H4 (cell line): Measurements from ENCODE around the gene HS6ST3. TPM values are rescaled to one million over a fixed set of nuclear protein-coding genes. Genes with fewer than 3 reads are reported as not detected.

Source experiments
- DNase-seq: peaks from one replicate; pipeline ENCODE4 v3.0.0-alpha.2; 2015; ENCODE audit warnings: low spot score
- total RNA-seq: library from RNA; depleted of rRNA; stranded (reverse); fragments of >200 nt; shearing (Covaris generic); gene quantifications from 2 replicates; pipeline ENCODE4 v1.2.3, GENCODE V29; 2014

HS6ST3 gene
- total RNA-seq, 1 experiment from 2014 or later, result 1.6 TPM

DNA sequence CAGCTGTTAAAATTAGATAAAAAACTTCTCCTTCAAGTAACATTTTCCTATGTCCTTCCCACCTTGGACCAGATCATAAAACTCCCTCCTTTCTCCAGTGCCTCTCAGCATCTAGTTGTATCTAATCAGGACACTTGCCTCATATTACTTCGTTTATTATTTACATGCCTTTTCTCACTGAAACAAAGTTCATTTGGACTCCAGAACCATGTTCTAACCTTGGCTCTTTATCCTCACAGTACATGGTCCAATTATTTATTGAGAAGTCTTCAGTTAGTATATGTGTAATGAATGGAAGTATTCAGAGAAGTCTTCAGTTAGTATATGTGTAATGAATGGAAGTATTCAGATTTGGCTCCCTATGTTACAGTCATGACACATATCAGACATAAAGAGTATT lies 561.7 kb downstream of the HS6ST3 start:
- DNase-seq, result no peak

DNA sequence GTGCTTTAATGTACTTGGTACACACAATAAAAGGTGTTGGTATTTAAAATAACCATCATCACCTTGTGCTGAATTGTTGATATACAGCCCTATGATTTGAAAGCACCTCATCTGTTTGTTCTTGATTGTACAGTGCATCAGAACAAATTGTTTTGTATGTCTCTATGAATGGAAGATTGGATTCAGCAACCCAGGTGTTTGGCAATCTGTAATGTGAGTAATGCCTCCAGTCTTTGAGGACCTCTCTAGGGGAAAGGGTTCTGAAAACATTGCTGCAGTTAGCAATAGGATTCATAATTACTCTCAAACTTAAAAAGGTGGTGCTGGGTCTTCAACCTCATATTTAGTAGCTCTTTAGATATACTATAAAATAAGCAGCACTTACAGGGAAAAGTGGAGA lies 562.6 kb downstream of the HS6ST3 start:
- no peak for DNase-seq

DNA sequence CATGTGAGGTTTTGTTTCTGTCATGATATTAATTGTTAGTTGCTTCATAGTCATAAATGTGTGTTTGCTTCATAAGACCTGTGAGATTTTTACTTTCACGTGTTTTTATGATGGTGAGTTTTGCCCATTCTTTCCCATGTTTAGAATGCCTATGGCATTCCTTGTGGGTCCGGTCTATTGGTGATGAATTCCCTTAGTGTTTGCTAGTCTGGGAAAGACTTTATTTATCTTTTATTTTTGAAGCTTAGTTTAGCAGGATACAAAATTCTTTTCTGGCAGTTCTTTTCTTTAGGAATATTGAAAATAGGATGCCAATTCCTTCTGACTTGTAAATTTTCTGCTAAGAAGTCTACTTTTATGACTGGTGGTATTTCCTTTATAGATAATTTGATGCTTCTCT lies 571.7 kb downstream of the HS6ST3 start:
- no peak for DNase-seq

DNA sequence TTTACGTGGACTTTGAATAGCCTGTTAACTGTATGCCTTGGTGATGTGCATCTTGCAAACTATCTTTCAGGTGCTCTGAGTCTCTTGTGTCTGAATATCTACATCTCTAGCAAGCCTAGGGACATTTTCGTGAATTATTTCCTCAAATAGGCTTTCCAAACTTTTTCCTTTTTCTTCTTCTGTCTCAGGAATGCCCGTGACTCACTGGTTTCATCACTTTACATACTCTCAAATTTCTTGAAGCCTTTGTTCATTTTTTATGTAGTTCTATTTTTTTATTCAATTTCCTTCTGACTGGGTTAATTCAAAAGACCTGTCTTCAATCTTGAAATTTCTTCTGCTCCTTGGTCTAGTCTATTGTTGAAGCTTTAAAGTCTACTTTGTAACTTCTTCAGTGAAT lies 572.1 kb downstream of the HS6ST3 start:
- no peak for DNase-seq

DNA sequence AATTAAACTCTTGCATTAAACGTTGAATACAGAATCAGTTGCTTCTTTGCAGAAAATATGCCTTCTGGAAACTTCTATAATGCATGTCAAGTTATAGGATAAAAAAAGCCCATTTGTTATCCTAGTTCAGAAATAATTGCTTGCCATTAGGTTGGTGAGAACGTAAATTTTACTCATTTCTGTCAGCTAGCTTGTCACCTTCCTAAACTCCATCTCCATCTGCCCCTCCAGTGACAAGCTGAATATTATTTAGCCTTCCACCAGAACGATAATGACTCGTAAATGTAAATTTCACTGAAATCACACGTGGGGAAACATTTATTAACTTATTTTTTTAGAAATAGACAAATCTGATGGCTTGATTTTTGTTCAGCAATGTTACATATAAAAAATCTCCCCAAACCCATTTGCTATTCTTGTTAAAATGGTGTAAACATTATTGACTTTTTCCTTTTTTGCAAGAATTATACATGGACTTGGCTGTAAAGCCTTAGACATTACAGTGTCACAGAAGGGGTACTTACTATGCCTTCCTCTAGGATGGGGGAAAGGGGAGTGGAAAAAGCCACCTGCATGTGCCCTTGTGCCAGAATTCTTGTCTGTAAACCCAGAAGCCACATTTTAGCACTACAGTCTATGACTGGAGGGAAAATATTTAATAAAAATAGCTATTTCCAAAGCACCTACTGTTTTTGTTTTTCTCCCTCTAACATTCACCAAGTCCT lies 577.5 kb downstream of the HS6ST3 start:
- DNase-seq, result no peak

DNA sequence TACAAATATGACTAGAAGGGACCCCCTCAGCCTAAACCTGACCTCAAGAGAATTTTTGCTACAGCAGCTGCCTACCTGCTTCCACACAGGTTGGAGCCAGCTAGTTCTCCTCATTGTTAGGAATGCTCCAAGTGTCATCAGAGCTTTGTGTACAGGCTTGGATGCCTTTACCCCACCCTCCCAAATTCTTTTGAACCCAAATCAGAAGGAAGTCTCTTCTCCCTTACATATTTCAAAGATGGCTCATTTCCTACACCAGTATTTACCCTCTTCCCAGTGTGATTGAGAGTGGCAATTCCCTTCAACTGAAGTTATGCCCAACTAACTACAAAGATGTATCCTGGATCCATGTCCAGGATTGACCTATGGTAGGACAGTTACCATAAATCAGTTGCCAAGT lies 581.2 kb downstream of the HS6ST3 start:
- no peak for DNase-seq

DNA sequence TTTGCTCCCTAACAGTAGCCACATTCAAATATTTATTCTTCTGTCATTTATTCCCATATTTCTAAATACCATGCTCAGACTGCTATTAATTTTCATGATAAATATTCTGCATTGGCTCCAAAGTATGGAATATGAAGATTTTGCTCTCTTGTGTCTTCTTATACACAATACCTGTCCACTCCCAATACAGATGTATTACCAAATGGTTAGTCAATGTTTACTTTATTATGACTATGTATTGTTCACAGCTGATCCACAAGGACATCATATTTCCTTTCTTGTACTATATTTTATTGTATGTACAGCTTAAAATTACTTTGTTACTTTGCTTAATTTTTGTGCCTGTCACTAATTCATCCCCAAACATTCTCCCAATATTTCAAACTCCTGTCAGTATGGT lies 582.1 kb downstream of the HS6ST3 start:
- no peak for DNase-seq

DNA sequence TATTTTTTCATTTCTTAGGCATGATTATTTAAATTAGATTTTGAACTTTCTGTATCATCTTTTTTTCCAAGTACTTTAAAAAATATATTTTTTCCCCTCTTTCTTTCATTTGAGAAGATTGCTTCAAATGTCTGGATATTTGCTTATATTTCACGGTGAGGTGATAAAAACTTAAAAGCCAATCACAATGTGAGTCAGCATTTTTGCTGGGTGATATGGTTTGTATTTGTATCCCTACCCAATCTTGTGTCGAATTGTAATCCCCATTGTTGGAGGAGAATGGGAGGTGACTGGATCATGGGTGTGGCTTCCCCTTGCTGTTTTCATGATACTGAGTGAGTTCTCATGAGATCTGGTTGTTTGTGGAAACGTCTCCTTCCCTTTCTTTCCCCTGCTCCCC lies 583.9 kb downstream of the HS6ST3 start:
- no peak for DNase-seq

DNA sequence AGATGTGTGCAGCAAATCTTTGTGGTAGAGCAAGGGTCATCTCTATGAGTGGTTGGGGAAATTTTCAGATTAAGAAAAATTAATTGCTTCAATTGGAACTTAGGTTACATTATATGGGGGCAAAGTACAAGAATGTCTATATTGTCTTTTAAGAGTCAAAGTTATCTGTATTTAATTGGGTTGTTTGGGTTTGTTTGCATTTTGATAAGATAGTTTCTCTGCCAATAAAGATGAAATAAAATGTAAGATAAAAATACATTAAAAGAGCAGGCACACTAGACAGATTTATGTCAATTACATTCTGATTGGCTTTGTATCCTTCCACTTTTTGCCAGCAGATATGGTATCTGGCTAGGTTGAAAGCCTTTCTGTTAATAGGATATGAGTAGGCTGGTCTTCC lies 587.1 kb downstream of the HS6ST3 start:
- no peak for DNase-seq

DNA sequence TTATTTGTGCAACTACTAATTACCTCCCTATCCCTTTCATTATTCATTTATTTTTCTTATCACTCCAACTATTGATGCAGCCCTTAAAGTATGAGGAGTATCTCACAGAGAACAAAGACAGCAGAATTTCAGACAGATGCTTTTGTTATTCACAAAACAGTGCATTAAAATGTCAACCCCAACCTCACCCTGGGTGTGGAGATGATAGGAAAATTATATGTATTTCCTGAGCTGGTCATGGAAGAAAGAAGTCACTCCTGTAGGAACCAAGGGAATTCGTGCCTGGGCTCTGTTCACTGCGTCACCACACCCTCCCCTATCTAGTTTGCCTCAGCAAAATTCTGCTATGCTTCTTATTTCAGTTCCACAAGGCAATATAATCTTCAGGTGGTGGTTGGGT lies 588.9 kb downstream of the HS6ST3 start:
- DNase-seq, result no peak

DNA sequence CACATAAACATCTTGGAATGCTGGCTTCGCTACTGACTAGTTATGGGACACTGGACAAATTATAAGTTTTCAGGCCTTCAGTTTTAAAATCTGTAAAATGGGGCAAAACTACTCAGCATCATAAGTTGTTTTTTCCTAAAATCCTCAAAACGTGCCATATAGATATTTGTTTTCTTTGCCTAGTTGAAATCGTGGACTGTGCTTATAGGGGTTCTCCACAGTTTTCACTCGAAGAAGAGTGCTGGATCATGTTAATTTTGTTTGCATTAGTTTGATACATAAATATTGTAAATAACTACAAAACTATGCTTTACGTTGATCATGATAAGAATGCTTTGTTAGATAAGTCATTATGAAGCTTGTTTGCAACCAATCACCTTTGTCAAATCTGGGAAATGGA lies 591.0 kb downstream of the HS6ST3 start:
- DNase-seq, result no peak

DNA sequence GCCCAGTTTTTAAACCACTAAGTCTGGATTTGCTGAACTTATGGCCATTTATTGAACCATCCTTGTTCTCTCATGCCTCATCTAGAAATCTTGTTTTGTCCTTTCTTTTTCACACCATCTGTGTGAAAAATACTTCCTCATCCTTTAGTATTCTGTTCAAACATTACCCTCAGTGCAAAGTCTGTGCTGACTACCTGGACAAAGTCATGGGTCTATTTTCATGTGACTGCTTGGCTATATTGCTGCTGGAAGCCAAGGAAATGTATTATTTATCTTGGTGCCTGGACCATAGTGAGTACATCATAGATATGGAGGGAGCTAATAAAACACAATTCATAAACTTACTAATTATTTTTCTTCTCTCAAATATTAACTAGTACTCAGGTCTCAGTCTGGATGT lies 591.9 kb downstream of the HS6ST3 start:
- DNase-seq, result no peak

DNA sequence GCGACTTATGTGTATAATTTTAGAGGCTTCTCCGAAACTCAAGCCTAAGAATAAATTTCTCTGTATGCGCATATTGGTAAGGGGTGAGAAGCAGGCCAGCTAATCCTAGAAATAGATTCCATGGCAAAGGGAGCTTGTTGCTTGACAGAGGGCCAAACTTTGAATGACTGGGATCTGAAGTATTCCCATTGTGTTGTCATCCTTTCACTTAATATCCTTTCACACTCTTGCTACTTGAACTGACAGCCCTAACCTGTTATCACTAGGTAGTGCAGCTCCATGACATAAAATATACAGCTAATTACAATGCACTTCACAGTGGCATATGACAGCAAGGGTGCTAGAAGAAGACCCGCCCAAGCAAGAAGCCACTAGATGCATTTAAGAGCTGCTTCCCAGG lies 594.6 kb downstream of the HS6ST3 start:
- DNase-seq, result no peak

DNA sequence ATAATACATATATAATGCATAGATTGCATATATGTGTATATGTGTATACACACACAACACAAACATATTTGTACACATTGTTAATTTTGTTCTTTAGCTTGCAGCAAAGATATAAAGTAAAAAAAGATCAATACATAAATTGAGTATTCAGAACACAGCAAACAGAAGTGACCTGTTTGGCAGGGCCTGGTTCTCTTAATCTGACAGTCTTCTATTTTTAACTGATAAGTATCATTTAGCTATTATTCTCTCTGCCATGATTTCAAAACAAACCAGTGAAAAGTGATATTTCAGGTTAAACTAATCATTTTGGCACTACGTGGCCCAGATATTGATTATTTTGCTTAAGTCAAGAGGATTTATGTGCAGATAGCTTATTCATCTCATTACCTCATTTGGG lies 595.0 kb downstream of the HS6ST3 start:
- no peak for DNase-seq

DNA sequence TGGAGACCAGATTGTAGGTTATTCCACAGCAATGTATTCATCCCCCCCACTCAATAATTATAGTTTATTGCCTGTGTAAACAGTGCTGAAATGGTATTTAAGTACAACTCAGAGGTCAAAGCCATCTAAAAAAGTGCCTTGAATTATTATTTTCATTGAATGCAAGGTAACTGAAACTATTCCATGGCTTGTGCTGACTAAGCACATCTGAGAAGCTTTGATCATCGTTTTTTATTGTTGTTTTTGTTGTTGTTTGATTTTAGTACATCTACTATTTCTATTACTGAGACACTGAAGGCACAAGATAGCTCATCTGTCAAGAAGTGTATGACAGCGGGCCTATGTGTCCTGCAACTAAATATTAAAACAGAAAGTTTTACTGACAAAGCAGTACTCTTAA lies 596.4 kb downstream of the HS6ST3 start:
- no peak for DNase-seq

DNA sequence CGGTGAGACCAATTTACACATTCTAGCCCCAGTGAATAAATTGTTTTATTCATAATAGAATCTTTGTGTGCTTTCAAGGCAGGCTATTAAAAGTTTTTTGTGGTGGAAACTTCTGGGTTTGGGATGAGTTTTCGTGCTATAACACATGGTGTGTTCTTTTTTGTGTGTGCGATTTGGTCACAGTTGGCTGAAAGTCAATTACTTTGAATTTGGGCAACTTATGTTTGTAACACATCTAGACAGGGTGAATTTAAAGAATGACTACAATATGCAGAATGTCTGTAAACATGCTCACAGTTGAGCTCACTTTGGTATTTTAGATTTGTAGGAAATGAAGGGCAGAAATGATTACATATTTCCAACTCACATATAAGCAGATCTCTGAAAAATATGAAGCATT lies 597.3 kb downstream of the HS6ST3 start:
- no peak for DNase-seq

DNA sequence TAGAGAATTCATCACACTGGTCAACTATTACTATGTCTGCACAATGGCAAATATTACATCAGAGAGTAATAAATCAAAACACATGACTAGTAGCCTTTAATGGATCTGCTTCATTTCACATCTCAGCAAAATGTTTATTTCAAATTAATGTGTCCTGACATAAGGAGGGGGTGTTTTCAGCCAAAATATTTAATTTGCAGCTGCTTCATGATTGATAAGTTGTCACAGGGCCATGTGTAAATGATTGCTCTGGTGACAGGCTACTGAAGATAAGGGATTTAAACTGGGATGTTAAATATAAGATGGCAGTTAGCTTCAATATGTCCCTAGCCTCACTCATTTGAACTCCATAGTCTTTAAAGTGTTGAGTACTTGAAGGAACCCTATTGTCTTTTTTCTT lies 601.1 kb downstream of the HS6ST3 start:
- no peak for DNase-seq

DNA sequence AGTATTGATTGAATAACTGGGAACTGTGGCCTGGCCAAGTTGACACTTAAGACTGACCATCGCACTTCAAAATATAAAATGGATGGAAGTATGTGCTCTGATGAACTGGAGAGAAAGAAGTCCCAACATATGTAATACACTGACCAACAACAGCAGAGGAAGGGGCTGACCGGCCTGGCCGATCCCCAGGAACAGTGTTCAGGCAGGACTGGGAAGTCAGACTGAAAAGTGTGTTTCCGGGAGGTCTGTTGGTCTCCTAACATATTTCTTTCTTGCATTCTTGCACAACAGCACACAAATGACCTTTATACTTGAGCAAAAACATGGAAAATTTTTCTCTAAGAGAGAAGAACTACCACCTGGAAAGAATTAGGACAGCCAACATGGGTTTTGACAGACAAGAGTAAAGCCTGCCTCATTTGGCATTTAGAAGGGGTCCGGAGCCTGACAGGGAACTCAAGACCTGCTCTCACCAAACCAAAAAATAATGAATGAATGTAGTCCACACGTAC lies 606.5 kb downstream of the HS6ST3 start:
- DNase-seq, result no peak

DNA sequence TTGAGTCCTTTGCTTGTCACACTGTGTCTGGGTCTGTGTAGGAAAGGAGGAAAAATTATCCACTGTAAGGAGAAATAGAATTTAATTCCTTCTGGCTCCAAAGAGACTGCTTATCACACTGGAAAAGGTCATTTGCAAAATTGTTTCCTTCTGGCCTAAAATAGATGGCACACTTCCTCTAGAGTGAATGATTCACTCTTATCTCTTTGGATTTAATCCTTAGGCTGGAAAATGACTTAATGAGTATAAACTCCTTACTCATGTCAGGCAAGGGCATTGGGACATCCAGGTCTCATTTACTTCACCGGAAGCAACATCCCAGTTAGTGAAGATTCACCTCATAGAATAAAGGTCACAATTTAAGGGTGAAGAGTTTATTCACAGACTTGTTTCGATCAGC lies 610.8 kb downstream of the HS6ST3 start:
- DNase-seq, result no peak

DNA sequence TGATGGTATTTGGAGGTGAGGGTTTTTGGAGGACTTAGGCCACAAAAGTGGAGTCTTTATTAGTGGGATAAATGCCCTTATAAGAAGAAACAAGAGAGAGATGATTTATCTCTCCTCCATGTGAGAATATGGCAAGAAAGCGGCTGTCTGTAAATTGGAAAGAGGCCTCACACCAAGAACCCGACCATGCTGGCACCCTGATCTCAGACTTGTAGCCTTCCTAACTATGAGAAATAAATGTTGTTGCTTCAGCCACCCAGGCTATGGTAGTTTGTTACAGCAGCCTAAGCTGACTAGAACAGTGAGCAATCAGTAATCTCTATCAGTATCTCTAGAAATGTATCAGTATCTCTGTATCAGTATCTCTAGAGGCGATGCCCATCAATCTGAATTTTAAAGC lies 617.2 kb downstream of the HS6ST3 start:
- DNase-seq, result no peak

DNA sequence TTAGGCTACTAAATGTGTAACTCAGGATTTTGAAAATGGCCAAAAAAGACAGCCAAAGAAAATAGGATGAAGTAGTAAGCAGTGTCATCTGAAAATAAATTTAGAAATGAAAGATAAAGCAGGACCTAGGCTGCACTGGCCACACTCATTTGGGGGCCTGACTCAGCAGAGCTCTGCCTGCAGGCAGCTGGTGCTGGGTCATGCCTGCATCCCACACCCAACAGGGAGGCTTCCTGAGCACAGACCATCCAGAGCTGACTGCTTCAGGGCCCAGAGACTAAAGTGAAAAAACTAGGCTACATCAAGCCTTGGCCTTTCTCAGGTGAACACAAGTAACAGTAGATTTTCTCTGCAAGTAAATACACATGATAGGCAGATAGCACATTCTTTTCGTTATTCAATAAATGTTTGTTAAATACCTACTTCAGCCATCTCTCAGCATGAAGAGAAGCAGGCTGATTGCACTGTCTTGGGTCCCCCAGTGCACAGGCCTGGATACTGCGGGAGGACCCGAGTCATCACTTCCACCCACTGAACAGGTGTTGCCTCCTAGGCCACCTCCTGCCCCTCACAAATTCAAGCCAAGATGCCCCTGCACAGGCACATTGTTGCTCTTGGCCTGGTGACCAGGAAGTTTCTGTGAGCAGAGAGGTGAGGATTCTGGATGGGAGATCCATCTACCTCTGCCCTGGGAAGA lies 620.4 kb downstream of the HS6ST3 start:
- DNase-seq, result no peak

DNA sequence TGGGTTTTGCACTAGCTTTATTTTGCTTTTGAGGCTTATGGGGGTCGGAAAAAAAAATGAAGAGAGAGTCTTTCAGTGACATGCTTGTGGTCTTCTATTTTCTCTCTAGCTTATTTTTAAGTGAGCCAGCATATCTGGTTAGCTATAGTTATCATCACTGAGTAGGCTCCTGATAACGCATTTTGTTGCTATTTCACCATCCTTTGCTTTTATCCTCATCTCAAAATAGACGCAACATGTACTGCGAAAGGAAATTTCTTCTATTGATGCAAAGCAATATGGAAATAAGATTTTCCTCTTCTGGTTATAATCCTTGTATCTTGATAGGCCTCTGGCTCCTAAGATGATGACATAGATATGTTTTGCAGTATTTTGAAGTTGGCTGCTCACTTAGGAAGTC lies 630.5 kb downstream of the HS6ST3 start:
- DNase-seq, result no peak

DNA sequence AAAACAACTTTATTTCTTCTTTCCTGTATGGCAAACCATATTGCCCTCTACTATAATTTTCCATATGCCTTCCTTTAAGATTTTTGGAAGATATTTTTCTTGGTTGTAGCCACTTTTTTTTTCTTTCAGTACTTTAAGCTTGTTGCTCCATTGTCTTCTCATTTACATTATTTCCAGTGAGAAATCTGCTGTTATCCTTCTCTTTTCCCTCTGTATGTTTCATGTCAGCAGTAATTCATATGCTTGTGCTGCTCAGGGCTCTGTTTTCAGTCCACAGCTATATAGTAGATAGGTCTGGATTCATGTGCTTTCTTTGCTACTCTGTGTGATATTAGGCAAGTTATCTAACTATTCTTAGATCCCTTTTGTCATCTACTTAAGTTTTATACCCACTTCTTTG lies 636.7 kb downstream of the HS6ST3 start:
- DNase-seq, result no peak

DNA sequence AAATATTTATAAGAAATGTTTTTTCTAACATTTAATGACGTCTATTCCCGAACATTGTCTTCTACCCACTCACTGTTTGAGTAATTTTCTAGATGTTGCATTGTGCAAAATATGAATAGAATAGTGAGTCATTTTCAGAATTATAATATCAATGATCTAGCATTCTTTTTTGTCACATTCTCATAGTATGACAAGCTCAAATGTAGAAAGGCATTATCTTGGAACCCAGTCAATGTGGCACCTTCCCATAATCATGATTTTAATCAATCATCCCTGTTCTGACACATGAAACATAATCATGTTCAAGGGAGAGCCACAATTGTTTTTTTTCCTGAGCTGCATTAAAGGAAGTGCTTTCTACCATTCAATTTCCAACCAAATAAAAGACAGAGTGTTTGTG lies 638.6 kb downstream of the HS6ST3 start:
- DNase-seq, result no peak
